GM12872 (cell line): ENCODE results near the gene CEBPA.

Experiments used
- TF ChIP-seq, protein P1 (sequence below): IDR thresholded peaks from 3 replicates; pipeline ENCODE4 v1.5.1; 2011; ENCODE audit warnings: low read depth, mild to moderate bottlenecking, low read length, moderate library complexity; ENCODE audit not compliant: insufficient read depth

The CEBPA gene

DNA sequence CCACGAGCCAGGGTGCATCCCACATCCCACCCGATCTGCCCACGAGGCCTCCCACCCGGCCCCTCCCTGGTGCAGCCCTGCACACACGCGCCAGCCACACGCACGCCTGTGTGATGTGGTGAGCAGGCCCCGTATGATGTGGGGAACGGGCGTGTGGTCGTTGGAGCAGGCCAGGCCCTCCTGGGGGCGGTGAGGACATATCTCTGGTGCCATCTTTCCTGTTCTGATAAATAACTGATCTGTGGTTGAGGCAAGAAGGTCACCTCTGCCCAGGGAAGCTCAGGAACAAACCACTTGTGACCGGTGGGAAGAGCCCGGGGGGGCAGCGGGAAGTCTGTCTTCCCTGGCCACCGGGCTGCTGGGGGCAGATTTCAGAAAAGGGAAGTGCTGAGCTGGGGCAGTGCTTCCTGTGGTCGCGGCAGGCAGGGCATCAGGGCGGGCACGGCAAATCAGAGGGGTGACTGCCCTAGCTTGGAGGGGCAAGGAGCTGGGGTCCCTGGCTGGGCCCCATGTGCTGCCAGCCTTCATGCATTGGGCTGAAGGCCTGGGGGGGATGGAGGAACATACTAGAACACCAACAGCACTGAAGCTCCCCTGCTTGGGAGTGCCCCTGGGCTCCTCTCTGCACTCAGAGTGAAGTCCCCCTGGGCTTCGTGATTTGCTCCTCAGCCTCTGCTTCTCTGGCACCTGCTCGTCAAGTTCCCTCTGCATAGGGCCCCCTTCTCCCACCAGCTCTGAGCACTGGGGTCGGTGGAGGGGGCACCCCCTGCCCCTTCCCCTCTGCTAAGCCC, 41.5 kb downstream of the CEBPA start:
- TF ChIP-seq, protein P1, sequence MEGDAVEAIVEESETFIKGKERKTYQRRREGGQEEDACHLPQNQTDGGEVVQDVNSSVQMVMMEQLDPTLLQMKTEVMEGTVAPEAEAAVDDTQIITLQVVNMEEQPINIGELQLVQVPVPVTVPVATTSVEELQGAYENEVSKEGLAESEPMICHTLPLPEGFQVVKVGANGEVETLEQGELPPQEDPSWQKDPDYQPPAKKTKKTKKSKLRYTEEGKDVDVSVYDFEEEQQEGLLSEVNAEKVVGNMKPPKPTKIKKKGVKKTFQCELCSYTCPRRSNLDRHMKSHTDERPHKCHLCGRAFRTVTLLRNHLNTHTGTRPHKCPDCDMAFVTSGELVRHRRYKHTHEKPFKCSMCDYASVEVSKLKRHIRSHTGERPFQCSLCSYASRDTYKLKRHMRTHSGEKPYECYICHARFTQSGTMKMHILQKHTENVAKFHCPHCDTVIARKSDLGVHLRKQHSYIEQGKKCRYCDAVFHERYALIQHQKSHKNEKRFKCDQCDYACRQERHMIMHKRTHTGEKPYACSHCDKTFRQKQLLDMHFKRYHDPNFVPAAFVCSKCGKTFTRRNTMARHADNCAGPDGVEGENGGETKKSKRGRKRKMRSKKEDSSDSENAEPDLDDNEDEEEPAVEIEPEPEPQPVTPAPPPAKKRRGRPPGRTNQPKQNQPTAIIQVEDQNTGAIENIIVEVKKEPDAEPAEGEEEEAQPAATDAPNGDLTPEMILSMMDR: no peak

DNA sequence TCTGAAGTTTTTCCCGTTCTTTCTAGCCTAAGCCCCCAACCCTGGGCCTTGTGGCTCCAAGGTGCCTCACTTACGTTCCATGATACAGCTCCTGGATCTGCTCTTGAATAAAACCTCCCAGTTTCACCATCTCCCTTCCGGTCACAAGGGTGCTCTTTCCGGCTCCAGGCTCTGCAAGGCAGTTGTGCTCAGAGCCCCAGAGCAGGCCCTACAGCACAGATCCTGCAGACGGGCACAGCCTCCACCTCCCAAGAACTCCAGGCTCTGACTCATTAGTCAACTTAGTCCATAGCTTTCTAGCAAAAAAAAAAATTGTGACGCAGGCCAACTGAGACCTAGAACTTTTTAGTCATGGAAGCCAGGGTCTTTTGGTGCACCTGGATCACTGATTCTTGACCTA, 42.8 kb downstream of the CEBPA start:
- TF ChIP-seq, protein P1: no peak

DNA sequence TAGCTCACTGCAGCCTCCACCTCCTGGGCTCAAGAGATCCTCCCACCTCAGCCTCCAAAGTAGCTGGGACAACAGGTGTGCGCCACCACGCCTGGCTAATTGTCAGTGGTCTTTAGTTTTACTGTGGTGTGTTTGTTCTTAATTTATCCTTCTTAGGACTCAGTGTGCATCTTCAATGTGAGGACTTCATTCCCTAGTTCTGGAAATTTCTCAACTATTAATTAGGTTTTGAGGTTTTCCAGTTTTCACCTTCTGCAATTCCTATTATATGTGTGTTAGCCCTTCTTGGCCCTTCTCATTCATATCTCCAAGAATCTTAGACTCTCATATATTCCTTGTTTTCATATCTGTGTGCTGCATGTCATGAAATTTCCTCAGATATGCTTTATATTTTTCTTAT, 44.5 kb downstream of the CEBPA start:
- TF ChIP-seq, protein P1: no peak

DNA sequence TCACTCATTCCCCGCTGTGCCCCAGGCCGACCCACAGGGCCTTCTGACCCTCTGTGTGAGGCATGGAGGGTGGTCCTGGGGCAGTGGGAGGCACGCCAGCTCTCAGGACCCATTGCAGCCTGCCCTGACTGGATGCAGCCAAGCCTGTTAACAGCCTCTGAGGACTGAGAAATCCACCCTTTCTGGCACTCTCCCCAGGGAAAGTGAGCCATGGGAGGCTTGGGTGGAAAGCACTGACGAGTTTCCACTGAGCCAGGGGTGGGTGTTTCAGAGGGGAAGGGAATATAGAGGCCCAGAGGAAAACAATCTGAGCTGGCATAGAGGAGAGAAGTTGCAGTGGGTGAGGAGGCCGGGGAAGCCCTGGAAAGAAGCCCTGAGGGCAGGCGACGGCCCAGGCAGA, 46.1 kb downstream of the CEBPA start:
- TF ChIP-seq, protein P1: no peak

DNA sequence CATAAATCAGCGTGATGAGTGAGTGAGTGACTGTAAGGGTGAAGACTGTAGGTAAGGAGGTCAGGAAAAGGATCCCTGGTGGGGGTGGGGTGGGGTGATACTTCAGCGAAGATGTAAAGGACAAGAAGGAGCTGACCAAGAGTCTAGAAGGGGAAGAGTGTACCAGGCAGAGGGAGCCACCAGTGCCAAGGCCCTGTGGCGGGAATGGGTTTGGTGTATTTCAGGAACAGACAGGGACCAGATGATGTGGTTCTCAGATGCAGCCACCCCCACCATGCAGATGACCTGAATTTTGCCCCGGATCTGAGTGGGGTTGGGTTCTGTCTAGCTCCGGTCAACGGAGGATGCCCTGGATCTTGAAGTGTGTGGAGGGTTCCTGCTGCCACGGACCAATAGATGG, 46.6 kb downstream of the CEBPA start:
- TF ChIP-seq, protein P1: no peak

DNA sequence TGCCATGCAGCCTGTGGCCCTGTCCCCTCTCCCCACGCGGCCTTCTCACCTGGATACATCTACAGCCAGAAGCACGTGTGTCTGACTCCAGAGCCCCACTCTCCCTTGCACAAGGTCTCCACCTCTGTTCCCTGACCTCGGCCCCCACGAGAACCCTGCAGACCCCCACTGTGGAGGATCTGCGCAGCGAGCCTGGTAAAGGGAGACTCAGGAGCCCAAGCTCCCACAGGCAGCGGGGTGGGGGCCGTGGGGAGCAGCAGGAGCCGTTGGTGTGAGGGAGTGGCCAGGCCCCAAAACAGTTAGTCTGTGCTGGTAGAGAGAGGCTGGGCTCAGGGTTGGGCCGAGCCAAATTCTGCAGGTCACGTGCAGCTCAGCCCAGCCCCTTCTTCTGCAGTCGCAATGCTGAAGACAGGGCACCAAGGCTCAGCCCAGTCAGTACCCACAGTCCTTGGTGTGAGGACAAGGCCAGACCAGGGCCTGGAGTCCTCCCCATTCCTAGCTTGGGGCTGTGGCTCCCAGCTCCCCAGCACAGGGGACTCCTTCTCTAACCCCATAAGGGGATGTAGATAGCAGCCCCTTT, 48.0 kb downstream of the CEBPA start:
- TF ChIP-seq, protein P1: no peak

DNA sequence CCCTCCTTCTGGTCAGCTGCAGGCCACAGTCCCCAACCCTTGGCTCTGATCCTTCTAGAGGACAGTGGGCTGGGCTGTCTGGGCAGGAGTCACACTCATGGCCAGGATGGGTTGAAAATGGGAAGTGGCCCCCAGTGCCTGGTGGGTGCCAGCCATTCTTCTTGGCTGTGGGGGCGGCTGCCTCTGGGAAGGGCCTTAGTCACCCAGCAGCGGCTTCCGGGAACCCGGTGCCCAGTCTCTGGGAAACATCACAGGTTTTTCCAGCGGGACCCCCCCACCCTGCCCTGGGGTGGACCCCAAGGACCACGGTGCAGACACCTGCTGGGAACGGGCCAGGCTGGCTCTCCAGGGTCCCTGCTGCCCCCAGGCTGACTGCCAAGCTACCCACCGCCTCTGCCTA, 49.4 kb downstream of the CEBPA start:
- TF ChIP-seq, protein P1: no peak
